ENCODE data around the gene INSC. TPM values are rescaled to one million over a fixed set of nuclear protein-coding genes. Genes with fewer than 3 reads are reported as not detected.

Gene INSC
- total and polyA plus RNA-seq, 2 of the 4 experiments (the other 2 are of a cell fraction), result 0.53 to 1.4 TPM

GRCh38 chr11:15282754-15283153 lies 168.0 kb downstream of the INSC start:
- Histone ChIP-seq H2BK5ac (ENCODE audit: low read depth, low read length, poor library complexity, severe bottlenecking) (no peak overlapping the region), H3K27ac (ENCODE audit: insufficient read depth, low read length) (no peak overlapping the region), H3K36me3 (ENCODE audit: control insufficient read depth, insufficient read depth, low read length) (no peaks in the 10 kb centered on the region), H4K8ac (ENCODE audit: low read depth in 2 of 2, low read length in 2 of 2) (no peak overlapping the region), H3K9me1 (ENCODE audit: insufficient read depth, low read length) (no peaks in the 10 kb centered on the region), H3K9me3 (ENCODE audit: control insufficient read depth, insufficient read depth, low read length) (no peaks in the 10 kb centered on the region), H3K23ac (ENCODE audit: low read depth, low read length) (no peak overlapping the region), H2BK20ac (ENCODE audit: low read depth, low read length) (no peak overlapping the region), H2AFZ (replicated peaks; ENCODE audit: low read length, poor library complexity) (no peak overlapping the region), H3K18ac (ENCODE audit: low read depth, low read length) (no peak overlapping the region), H3K79me1 (ENCODE audit: low read depth in 1 of 2, low read length in 2 of 2) (no peaks in the 10 kb centered on the region), H3K4me1 (ENCODE audit: control insufficient read depth, insufficient read depth, low read length) (no peaks in the 10 kb centered on the region), H2BK120ac (ENCODE audit: low read depth, low read length) (no peak overlapping the region), H3K14ac (replicated peaks; ENCODE audit: low read depth, low read length) (no peak overlapping the region), H3K9ac (ENCODE audit: low read depth, low read length) (no peak overlapping the region), H3K27me3 (ENCODE audit: control insufficient read depth, insufficient read depth, low read length) (no peaks in the 10 kb centered on the region; the same call in 1 of the 2 replicates), H2AK9ac (replicated peaks; ENCODE audit: low read depth, low read length, poor library complexity) (no peak overlapping the region), H3K4me2 (ENCODE audit: low read depth, low read length) (no peak overlapping the region), H4K5ac (ENCODE audit: low read depth, low read length) (no peak overlapping the region), H3K4ac (ENCODE audit: low read depth, low read length) (no peak overlapping the region), H3K4me3 (ENCODE audit: insufficient read depth, low read depth, low read length) (no peak overlapping the region), H2AK5ac (ENCODE audit: low read depth, low read length) (no peak overlapping the region), H2BK15ac (ENCODE audit: low read depth, low read length) (no peak overlapping the region), H4K91ac (ENCODE audit: insufficient read depth, low read depth, low read length) (no peak overlapping the region), H3K56ac (ENCODE audit: extremely low read depth, insufficient read depth, low read length) (no peak overlapping the region), H4K20me1 (ENCODE audit: insufficient read depth, low read length) (no peaks in the 10 kb centered on the region)
- DNase-seq (no peak), ATAC-seq (ENCODE audit: low read depth) (no peak)
- no CpG with 5 or more reads among the region's 2 CpGs for WGBS, 2 experiments (ENCODE audit: extremely low coverage in 2 of 2, insufficient read length in 1 of 2)
- no TSS peak for BruUV-seq (replicated peaks)
- POLR2A ChIA-PET (ENCODE audit: unreplicated experiment), result no interaction called here
- dilution Hi-C loops (cut with HindIII; ENCODE audit: low sequenced_read_pairs, unreplicated experiment) (no loop called here), intact Hi-C loops (cut with micrococcal nuclease) (no loop called here), in situ Hi-C loops (cut with MboI; ENCODE audit: low sequenced_read_pairs) (no loop called here)
- TF ChIP-seq MAZ (IDR thresholded peaks at IDR 0.05; ENCODE audit: borderline replicate concordance, low read depth, low read length), result no peak
- TF ChIP-seq RAD21 (IDR thresholded peaks at IDR 0.05; ENCODE audit: low read length), result no peak
- no peak for TF ChIP-seq USF2 (IDR thresholded peaks at IDR 0.05; ENCODE audit: low read depth, low read length)
- no peak for TF ChIP-seq ELK1 (IDR thresholded peaks at IDR 0.05; ENCODE audit: borderline replicate concordance, low read depth, low read length)
- no peak for TF ChIP-seq SMC3 (IDR thresholded peaks at IDR 0.05; ENCODE audit: low read depth, low read length)
- no peak for TF ChIP-seq CTCF (conservative IDR thresholded peaks at IDR 0.05; ENCODE audit: low read depth, low read length)
- TF ChIP-seq RFX5 (IDR thresholded peaks at IDR 0.05; ENCODE audit: low read depth, low read length), result no peak
- TF ChIP-seq BHLHE40 (IDR thresholded peaks at IDR 0.05; ENCODE audit: low read depth, low read length), result no peak
- TF ChIP-seq MXI1 (IDR thresholded peaks at IDR 0.05; ENCODE audit: borderline replicate concordance, low read depth, low read length), result no peak
- TF ChIP-seq MAFK (IDR thresholded peaks at IDR 0.05; ENCODE audit: low read depth, low read length), result no peak
- TF ChIP-seq FOS (IDR thresholded peaks at IDR 0.05; ENCODE audit: low read depth, low read length), result no peak
- TF ChIP-seq POLR2A (IDR thresholded peaks at IDR 0.05; ENCODE audit: low read depth, low read length), result no peak
- TF ChIP-seq RCOR1 (IDR thresholded peaks at IDR 0.05; ENCODE audit: insufficient replicate concordance, low read length), result no peak
- no peak for TF ChIP-seq CEBPB (IDR thresholded peaks at IDR 0.05; ENCODE audit: low read depth, low read length)
- no peak for TF ChIP-seq NFE2L2 (IDR thresholded peaks at IDR 0.05; ENCODE audit: low read depth, low read length)
- no peak for TF ChIP-seq CHD1 (IDR thresholded peaks at IDR 0.05; ENCODE audit: low read depth, low read length)
- CTCF ChIA-PET, result no interaction called here
